ENCODE data around the gene COA3.
"Not testable (repeated sequence)": the region's sequence is repeated elsewhere in the genome, so short reads cannot be mapped to it uniquely, and the experiment has no call there.

The COA3 gene

DNA sequence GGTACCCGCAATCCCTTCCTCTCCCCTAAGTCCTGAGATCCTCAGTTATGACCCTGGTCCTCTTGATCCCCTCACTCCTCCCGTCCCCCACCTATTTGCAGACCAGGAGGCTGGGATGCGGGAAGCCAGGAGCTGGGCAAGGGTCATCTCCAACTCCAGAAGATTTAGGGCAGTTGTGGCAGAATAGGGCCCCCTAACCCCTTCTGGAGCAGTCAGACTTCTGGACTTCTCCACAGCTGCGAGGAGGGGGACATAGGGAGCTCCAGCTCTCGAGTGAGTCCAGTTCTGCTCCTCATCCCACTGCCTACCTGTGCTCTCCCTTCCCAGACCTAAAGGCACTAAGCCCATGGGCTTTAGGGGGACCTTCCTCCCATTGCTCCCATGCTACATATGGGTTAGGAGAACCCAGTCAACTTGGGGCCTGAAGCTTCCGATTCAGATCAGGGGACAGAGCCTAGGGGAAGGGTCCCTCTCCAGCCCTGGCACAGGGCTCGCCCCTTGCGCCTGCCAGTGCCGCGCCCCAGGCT lies 16.8 kb downstream of the COA3 start:
- no peak for DNase-seq (ENCODE audit: low spot score)

DNA sequence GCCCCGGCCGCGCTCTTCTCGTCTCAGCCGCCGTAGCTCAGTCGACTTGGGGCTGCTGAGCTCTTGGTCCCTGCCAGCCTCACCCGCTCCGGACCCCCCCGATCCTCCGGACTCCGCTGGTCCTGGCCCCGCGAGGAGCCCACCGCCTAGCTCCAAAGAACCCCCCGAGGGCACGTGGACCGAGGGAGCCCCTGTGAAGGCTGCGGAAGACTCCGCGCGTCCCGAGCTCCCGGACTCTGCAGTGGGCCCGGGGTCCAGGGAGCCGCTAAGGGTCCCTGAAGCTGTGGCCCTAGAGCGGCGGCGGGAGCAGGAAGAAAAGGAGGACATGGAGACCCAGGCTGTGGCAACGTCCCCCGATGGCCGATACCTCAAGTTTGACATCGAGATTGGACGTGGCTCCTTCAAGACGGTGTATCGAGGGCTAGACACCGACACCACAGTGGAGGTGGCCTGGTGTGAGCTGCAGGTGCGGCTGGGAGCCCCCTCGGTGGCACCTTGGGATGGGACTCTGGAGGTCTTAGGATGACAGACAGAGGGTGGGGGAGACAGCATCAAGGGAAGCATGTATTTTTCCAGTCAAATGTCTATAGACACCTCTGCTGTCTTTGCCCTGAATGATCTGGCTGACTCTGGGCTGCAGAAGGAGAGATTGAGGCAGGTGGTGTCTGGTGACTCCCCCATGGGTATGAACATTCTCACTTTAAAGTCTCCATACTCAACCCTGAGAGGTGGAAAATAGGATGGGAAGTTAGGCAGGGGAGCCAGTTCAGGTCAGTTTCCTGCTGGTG lies 17.5 kb downstream of the COA3 start:
- DNase-seq (ENCODE audit: low spot score) = no peak

DNA sequence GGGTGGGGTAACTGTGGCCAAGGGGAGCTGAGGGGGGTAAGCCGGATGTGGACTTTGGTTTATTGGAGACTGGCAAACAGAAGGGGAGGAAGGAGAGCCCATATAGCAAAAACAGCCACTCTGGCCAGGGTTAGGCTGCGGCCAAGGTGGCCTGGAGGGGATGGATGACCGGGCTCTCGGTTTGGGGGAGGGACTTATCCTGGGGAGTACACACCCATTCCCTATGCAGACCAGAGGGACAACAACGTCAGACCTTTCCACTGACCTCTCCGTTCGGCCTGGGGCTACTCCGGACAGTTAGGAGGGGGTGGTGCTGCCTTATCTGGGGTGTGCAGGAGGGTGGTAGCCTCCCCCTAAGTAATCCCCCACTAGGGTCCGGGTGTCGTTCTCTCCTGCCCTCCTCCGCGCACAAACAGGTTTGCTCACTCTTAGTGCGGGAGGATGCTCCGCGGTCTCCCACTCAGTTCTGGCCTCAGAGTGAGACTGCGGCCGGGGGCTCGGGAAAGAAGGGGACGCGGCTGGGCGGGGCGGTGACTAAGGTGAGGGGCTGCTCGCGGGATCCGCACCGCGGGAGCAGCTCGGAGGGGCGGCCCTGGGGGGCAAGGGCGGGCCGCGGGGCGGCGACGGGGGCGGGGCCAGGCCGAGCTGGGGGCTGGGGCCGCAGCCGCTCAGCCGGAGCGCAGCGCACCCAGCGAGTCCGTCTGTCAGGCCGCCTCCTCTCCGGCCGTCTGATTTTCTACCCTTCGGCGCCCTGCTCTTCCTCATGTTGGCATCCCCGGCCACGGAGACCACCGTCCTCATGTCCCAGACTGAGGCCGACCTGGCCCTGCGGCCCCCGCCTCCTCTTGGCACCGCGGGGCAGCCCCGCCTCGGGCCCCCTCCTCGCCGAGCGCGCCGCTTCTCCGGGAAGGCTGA lies 18.3 kb downstream of the COA3 start, which contains the start of gene WNK4:
TSS of gene WNK4 (plus strand) at position 675 of the 915 bp plus-strand sequence. CDS start at position 764, 89 bp downstream.
- DNase-seq (ENCODE audit: low spot score) = peak; percentile 73

DNA sequence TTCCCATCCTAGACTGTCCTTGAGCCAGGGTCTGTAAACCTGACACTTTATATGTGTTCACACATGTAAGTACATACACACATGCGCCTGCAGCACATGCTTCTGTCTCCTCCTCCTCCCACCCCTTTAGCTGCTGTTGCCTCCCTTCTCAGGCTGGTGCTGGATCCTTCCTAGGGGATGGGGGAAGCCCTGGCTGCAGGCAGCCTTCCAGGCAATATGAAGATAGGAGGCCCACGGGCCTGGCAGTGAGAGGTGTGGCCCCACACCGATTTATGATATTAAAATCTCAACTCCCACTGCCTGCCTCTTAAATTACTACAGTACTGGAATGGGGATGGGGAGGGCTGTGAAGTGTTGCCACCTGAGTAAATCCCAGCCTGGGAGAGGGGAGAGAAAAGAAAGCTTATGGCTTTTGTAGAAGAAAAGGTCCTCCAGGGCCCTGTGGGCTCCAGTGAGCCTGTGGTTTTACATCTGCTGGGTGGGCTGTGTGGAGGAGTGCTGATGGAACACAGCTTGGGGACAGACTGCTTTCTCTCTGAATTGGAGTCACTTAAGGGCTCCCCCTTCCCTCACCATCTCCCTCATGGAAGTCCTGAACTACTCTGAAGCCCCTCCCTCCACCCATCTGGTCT lies 19.1 kb downstream of the COA3 start:
- no peak for DNase-seq (ENCODE audit: low spot score)

DNA sequence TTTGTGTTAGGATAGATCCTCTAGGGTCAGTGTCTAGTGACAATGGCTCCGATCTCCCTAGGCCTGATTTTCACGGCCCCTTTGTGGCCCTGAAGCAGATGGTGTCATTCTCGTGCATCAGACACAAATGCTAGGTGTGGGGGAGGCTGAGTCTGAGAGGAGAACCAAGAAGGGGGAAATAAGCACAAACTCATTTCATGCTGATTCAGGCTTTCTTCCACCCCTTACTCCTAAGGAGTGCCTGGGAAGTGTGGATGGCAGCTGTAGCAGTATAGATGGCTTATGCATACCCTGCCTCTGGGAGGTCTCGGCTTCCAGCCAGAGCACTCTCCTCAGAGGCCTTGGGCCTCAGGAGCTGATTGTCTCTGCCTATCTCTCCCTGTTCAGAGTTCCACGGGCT lies 19.9 kb downstream of the COA3 start:
- no peak for DNase-seq (ENCODE audit: low spot score)

DNA sequence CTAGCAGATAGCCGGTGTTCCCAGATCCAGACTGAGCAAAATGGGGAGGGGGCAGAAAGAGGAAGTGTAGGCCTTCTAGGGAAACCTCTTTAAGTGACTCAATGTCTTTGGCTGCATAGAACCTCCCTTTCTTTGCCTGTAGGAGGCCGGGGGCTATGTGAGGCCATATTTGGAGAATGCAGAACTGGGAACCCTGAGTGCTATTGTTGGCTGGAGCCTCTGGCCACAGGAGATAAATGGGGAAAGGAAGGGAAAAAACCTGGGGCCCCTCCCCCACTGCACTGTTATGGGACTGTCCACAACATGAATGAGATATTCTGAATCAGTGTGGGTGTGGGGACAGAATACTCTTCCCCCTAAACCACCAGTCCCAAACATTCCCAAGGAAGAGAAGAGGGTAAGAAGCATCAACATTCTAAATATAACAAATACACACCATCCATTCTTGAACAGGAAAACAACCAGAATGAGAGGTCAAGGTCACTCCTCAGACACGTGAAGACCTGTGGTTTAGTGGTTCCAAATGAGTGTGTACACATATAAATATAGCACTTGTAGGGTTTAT lies 22.9 kb downstream of the COA3 start:
- DNase-seq (ENCODE audit: low spot score) = no peak

DNA sequence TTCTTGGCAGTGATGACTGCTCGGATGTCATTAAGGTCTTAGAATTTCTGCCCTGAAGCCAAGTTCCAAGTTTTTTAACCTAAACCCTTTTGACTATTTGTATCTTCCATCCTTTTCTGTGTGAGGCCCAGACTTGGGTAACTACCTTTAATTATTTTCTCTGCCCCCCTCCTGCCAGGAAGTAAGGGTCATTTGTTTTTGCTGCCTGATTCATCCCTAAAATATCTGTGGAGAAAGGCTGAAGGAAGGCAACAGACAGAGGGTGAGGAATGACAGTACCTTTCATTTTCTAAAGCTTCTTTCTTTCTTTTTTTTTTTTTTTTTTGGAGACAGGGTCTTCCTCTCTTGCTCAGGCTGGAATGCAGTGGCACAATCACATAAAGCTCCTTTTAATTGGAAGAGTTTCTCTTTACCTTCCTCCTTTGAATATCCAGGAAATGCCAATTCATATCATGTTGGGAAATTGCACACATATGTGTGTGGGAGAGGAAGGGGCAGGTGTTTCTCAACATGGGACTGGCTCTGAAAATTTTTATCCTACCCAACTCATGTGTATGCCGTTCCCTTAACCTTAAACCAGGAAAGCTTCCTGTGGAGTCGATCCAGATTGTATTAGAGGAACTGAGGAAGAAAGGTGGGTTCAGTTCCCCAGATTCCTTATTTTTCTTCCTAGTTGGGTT lies 24.3 kb downstream of the COA3 start:
- DNase-seq (ENCODE audit: low spot score) = no peak

DNA sequence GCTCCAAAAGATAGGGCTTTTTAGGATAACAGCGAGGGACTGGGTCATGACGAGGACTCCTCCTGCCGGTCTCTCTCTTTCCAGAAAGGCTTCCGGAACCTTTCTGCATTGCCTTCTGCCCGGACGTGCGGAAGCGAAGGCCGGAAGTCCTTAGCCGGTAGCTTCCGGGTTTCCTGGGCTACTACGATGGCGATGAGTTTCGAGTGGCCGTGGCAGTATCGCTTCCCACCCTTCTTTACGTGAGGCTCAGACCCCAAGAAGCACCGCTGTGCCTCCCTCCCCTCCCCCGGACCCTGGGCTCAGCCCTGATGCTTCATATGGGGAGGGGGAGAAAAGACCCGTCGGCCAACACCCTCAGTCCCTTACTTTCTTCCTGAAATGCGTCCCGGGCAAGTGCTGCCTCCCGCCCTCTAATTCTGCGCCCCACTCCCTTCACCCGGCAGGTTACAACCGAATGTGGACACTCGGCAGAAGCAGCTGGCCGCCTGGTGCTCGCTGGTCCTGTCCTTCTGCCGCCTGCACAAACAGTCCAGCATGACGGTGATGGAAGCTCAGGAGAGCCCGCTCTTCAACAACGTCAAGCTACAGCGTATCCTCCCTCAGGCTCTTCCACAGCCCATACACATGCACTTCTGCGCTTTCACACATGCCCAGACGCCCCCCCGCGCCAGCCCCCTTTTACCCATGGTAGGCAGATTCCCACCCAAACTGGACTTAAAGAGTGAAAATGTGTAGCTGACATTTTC lies 25.0 kb downstream of the COA3 start, which contains the start of gene VPS25:
TSS of gene VPS25 (plus strand) at position 160 of the 746 bp plus-strand sequence. CDS start at position 187, 27 bp downstream.
- peak; percentile 86 for DNase-seq (ENCODE audit: low spot score)

DNA sequence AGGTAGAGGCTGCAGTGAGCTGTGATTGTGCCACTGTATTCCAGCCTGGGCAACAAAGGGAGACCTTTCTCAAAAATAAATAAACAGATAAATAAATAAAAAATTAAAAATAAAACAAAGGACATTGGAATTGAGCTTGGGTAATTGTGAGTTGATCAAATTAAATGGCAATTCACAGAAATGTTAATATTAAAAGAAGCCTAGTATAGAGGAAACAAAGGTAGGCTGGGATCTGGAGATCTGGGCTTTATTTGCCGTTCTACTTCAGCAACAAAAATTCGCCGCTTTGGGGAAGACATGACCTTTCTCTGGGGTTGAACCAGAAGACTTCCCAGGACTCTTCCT lies 25.6 kb downstream of the COA3 start:
- DNase-seq (ENCODE audit: low spot score) = no peak

DNA sequence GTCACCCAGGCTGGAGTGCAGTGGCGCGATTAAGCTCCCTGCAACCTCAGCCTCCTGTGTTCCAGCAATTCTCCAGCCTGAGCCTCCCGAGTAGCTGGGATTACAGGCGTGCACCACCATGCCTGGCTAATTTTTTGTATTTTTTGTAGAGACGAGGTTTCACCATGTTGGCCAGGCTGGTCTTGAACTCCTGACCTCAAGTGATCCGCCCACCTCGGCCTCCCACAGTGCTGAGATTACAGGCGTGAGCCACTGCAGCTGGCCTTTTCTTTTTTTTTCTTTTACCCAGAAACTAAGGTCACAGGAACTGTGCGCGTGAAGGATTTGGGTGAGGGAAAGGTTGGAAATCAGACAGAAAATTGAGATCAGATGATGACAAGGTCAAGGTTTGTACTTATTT lies 28.5 kb downstream of the COA3 start:
- DNase-seq (ENCODE audit: low spot score) = not testable (repeated sequence)

DNA sequence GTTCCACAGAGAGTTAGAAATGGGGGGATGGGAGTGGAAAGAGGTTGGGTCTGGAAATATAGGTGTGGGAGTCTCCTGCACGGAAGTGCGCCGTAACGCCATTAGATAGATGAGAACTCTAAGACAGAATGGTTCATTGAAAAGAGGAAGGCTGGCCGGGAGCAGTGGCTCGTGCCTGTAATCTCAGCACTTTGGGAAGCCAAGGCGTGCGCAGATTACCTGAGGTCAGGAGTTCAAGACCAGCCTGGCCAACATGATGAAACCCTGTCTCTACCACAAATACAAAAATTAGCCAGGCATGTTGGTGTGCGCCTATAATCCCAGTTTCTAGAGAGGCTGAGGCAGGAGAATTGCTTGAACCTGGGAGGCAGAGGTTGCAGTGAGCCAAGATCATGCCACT lies 30.5 kb downstream of the COA3 start:
- DNase-seq (ENCODE audit: low spot score) = not testable (repeated sequence)

DNA sequence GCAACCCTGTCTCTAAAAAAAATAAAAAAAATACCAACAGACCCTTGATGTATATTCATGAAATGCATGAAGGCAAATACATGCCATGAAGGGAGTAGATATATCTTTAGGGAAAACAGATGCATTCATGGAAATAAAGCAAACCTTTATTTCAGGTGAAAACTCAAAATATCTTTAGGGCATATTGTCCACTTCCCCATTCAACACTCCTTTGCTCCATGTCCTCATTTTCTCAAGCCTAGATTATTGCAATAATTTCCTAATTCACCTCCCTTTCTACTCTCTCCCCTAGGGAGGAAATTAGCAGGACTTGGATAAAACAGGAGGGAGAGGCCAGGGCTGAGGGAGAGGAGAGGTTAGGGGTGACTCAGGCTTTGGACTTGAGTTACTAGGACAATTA lies 31.0 kb downstream of the COA3 start:
- DNase-seq (ENCODE audit: low spot score) = no peak

DNA sequence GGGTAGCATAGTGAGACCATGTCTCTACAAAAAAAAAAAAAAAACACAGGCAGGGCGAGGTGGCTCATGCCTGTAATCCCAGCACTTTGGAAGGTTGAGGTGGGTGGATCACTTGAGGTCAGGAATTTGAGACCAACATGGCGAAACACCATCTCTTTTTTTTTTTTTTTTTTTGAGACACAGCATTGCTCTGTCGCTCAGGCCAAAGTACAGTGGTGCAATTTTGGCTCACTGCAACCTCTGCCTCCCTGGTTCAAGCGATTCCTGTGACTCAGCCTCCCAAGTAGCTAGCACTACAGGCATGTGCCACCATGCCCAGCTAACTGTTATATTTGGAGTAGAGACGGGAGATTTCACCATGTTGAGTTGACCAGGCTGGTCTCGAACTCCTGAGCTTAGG lies 32.4 kb downstream of the COA3 start:
- DNase-seq (ENCODE audit: low spot score) = no peak

DNA sequence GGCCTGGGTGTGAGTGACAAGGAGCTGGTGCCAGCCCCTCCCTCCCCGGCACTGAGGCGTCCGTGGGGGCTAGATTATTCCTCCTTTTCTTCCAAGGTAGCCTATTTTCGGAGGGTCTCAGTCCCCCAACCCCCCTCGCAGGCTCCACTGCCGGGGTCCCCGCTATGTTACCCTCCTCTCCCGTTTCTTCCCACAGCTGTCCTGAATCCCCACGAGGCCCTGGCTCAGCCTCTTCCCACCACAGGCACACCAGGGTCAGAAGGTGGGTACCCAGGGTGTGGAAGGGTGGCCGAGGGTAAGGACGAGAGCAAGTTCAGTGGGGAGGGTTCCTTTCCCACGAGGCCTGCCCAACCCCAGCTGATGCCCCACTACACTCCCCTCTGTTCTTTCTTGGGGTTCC lies 36.9 kb downstream of the COA3 start:
- DNase-seq (ENCODE audit: low spot score) = no peak

DNA sequence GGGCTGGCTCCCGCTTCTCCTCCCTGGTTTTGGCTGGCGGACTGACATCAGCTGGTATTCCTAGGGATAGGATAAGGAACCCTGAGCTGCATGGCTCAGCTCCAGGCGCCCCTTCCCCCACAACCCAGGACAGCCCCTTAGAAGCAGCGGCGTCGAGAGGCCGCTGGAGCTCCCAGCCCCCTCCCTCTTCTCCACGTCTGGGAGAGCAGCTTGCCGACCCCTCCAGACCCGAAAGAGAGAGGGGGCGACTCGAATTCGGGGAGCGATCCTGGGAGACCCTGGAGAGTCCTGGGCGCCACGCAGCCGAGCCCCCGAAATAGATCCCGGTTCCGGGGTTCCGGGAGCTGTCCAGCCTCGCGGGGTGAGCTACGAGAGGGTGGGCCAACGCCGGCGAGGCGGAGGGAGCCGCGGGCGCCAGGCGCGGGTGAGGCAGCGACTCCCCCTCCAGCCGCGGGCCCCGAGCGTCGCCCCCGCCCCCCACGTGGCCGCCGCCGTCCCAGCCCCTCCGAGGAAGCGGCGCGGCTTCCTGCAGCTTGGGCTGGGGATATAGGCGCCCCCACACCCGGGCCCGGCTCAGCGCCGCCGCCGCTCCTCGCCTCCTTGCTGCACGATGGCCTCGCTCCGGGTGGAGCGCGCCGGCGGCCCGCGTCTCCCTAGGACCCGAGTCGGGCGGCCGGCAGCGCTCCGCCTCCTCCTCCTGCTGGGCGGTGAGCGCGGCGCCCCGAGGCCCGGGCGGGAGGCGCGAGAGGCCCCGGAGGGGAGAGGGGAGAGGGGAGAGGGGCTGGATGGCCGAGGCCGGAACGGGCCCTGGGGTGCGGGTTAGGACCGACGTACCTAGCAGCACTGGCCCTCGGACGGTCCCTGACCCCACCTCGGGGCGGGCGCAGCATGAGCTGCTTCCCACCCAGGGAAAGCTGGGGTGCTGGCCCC lies 37.6 kb downstream of the COA3 start, which contains the start of gene RAMP2:
TSS of gene RAMP2 (plus strand) at position 576 of the 930 bp plus-strand sequence. CDS start at position 611, 35 bp downstream.
- peak; percentile 80 for DNase-seq (ENCODE audit: low spot score)

DNA sequence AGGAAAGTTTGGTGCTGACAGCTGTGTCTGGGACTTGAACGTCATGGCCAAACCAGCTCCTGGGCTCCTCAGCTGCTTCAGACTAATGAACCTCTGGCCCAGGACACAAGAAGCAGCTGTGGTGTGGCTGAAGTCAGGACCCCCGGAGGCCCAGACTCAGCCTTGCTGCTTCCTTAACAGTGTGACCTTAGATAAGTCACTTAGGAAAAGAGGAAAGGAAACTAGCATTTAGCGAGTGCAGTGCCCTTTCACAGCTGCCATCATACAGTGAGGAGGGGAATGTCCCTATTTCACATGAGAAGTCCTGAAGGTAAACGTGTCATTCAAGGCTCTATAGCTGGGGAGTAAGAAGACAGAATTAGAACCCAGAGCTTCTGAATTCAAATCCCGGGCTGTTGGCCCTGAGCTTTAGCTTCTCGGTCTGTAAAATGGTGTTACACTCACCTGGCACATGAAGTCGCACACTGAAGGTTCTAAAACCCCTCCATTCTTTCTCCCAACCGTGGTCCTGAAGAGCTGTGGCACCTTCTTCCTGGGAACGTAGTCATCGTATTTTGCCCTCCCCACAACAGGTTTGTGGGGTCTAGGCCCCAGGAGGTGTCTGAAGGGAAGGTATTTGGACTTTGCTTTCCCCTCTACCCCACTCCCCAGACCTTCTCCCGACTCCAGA lies 38.4 kb downstream of the COA3 start:
- no peak for DNase-seq (ENCODE audit: low spot score)

DNA sequence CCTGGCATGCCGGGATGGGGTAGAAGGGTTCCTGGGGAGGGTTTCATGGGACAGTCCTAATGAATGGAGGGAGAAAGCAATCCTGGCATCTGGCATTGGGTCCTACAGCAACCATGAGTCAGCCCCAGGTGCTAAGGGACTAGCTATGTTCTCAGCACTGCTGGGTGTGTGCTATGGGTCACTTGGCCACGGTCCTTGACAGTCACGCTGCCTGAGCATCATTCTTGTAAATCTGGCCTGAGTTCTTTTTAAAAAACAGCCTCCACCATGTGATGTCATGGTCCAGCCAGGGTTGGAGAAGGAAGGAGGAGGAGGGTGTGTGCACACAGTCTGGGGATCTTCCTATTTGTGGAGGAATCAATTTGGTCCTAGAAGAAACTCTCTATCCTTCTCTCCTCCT lies 43.7 kb downstream of the COA3 start:
- DNase-seq (ENCODE audit: low spot score) = no peak

DNA sequence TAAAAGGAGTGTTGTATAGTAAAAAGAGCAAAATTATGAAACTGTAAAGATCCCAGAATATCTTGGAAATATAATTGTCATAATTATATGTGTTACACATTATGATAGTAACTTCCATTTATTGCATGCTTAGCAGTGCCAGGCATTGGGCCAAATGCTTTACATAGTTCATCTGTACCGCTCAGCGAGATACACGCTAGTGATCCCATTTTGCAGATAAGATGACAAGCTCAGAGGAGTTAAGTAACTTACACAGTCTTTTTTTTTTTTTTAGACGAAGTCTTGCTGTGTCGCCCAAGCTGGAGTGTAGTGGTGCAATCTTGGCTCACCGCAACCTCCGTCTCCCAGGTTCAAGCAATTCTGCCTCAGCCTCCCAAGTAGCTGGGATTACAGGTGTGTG lies 46.9 kb downstream of the COA3 start:
- no peak for DNase-seq (ENCODE audit: low spot score)

All from ecto neural progenitor cell (in vitro differentiated cells).